ENCODE data around the gene PTDSS2.
A peak's percentile ranks its signal among the peaks of the same experiment; 100 is the strongest.

PTDSS2 gene

DNA sequence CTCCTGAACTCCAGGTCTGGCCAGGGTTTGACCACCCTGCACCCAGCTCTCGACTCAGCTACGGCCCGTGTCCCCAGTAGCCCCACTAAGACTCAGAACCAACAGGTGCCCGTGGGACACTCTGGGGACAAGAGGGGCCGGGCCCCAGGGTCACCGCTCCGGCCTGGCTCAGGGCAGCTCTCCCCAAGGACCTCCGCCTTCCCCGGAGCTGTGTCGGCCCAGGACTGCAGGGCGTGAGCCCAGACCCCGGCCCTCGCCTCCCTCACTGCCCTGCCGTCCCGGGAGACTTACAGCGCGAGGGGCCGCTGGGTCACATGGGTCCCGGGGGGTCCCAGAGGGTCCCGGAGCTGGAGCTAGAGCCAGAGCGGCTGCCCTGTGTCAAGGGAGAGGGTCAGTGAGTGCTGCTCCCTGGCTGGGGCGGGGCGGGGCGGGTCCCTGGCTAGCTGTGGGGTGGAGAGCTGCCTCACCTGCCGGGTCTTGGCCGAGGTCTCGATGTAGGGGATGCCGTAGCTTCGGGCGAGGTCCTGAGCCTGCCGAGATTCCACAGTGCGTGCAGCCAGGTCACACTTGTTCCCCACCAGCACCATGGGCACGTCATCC, 83.0 kb downstream of the PTDSS2 start:
- DNase-seq = no peak

DNA sequence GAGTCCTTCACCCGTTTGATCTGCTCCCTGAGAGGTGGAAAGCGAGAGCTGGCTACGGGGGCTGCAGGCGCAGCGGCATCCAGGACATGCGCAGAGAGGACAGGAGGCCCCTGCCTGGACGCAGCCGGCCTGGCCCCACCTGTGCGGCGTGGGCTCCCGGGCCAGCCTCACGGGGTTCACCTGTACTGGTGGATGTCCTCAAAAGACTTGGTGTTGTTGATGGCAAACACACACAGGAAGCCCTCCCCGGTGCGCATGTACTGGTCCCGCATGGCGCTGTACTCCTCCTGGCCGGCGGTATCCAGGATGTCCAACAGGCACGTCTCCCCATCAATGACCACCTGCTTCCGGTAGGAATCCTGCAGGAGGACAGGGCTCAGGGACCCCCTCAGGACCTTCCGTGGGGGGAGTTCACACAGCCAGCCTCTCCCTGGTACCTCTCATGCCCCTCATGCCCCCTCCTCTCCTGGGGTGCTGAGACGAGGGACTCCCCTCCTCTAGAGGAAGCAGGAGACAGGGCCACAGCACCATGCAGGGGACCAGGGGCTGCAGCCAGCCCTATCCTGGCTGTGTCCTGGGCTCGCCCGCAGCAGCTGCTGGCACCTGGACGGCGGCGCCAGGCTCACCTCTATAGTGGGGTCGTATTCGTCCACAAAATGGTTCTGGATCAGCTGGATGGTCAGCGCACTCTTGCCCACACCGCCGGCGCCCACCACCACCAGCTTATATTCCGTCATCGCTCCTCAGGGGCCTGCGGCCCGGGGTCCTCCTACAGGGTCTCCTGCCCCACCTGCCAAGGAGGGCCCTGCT, 83.7 kb downstream of the PTDSS2 start:
- no peak for DNase-seq

DNA sequence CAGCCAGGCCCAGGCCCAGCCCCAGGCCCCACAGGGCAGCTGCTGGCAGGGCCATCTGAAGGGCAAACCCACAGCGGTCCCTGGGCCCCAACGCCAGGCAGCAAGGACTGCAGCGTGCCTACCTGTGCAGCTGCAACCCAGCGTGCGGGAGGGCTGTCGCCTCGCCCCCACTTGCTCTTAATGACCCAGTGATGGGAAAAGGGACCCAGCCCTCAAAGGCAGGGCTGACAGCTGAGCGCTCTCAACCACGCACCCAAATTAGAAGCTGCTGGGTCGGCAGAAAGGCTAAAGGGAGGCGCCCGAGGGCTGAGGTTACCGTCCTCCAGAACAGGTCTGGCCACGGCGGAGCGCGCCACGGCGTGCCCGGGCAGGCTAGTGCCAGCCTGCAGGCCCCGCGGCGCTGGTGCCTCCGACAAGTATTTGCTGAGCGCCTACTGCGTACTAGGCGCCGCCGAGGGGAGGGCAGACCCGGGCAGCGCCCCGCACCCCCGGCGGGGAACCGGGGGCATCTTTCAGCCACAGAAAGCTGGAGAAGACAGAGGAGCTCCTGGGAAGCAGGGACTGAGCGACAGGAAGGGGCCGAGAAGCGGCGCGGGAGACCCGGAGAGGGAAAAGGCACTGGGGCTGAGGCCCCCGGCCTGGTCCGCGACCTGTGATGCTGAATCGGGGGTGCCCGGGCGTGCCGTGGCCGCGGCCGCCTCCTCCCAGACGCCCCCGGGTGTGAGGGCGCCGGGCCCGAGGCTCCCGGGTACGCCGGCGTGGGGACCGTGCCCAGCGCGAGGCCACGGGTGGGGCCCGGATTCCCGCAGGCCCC, 84.5 kb downstream of the PTDSS2 start:
- peak; percentile 74 for DNase-seq

DNA sequence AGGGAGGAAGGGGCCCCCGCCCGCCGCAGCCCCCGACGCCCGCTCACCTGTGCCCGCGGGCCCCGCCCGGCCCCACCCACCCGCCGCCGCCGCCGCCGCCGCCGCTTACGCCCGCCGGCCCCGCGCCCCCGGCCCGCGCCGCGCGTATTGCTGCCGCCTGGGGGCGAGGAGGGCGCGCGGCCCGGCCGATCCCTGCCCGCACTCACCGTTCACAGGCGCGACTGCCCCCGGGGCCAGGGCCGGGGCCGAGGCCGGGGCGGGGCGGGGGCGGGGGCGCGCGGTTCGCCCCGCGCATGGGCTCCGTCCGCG, 85.1 kb downstream of the PTDSS2 start:
- no peak for DNase-seq

DNA sequence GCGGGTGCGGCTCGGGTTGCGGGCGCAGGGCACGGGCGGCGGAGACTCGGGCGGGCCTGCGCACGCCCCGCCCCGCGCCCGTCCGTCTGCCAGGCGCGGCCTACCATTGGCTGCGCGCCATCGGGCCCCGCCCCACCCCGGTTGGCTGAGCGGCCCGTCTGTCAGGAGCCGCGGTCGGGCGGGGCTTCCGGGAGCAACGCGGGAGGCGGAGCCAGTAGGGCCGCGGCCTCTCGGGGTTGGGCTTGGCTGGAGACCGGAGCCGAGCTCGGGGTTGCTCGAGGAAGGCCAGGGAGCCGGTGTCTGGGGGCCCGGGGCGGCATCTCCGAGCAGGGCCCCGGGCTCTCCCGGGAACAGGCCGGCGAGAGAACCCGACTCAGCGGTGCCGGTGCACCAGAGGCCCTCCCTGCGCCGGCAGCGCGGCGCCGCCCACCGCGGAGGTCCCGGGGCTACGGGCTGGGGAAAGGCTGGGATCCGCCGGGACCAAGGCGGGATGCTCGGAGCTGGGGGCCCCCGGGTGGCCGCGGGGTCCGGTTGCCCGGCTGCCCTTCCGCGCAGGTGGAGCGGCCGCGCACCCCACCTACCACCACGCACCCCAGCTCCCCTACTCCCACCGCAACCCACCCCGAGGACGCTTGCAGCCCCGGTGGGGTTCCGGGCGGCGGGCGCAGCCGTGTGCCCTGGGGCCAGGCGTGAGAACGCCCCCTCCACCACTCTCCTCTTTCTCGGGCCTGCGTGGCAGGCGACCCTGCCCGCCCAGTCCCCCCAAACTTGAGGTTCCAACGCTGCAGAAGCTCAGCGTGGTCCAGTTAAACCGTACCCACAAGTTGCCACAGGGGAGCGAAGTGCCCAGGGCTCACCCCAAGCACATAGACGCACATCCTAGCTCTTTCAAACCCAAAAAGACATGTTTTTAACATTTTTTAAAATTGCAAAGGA, 85.7 kb downstream of the PTDSS2 start, which contains the start of gene HRAS:
Gene HRAS (minus strand): TSS at position 58 of the 936 bp plus-strand sequence.
- DNase-seq = peak; percentile 98

DNA sequence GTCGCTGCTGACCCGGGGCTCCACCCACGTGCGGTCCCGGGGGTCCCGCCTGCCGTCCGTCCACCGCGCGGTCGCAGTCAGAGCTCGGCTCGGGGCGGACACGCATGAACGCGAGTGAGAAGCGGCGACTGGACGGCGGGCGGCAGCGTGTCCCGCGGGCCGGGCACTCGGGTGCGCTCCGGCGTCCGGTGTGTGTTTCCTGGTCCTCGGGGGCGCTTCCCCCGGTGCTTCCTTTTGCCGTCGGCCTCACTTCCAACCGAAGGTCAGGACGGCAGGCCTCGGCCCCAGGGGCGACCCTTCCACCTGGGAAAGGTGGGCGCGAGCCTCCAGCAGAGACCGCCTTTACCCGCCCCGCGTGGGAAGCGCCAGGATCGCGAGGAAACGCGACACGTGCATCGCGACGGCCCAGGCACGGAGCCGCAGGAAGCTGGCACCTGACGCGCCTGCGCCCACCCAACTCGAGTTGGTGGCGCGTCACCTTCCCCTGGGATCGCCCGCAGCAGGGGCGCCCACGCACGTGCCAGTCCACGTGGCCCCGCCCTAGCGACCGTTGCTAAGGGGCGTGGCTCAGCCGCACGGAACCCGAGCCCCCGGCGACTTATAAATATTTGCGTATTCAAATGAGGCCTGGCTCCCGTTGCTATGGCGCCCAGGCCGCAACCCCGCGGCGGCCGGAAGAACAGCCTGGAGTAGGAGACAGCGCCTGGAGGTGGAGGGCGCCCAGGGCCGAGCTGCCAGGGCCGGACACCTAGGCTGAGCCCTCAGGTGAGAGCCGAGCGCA, 87.0 kb downstream of the PTDSS2 start, which contains the start of gene LRRC56:
Gene LRRC56 (plus strand): TSS at position 687 of the 781 bp plus-strand sequence. CDS start 3,158 bp downstream, outside the sequence.
- DNase-seq = peak; percentile 81

DNA sequence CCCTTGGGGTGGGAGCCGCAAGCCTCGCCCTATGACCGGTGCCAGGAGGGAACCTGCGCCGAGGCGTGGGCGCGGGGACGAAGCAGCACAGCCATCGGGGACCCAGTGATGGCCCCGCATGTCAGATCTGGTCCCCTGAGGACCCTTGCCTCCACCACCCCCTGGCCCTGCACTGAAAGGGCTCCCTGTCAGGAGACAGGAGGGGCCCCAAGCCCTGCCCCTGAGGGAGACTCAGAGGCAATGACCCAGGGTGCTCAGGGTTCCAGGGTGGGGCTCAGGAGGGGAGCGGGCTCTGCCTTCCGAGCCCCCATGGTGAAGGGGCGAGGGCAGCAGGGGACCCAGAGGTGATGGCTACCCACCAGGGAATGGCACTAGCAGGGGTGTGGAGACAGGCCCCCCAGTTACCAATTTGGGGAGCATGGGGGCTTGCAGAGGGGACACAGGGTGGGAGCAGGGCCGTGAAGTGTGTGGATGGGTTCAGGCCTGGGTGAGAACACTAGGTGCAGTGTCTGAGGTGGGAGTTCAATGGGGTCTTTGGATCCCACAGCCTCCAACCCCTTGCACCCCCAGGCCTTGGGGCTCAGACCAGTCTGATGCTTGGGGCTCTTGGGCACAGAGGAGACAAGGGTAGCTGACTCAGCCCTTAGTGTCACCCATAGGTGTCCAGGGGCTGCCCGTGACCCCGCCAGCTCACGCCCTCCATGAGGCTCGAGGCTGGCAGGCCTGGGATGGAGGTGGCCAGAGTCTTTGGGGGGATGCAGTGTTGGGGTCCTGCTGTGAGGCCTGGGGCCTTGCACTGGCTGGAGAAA, 87.7 kb downstream of the PTDSS2 start:
- no peak for DNase-seq

DNA sequence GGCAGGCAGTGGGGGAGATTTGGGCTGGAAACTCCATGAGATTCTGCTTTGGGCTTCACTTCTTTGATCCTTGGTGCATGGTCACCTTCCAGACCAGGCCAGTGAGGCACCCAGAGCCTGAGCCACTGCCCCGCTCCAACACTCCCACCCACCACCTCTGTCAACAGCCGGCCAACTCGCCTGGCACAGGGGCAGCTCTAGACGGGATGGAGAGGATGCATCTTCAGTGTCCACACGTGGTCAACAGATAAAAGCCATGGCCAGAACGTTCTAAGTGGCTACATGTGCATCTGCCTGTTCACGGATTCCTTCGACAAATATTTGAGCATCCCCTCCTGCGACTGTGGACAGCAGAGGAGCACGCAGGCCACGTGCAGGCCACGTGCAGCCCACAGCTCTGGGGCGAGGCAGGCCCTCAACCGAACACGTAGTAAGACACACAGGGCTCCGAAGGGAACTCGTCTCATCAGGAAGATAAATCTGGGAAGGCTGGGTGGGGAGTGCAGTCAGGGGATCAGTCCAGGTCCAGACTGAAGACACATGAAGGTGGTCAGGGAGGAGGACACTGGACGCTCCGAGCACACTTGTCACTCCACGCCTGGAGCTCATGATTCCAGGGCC, 88.5 kb downstream of the PTDSS2 start:
- no peak for DNase-seq

DNA sequence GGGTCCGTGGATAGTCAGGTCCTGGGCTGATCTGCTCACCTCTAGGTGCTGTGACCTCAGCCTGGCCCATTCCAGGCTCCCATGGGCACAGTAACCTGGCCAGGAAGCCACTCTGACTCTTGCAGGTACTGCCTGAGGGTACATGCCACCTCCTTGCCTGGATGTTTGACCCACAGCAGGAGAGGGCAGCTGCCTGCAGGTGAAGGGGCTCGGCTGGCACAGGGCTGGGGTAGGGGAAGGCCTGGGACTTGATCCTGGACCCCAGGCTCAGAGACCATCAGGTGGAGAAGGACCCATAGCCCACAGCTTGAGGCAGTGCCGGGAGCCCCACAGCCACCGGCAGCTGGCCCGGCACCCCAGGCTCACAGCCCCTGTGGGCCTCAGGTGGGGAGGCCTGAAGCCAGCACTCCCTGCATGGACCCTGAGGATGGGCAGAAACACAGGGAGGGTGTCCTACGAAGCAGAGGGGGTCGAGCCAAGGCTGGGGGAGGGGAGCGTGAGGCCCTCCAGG, 89.9 kb downstream of the PTDSS2 start:
- no peak for DNase-seq

Data from right kidney (tissue), 1 donor.